ENCODE measurements around the gene RASSF3.

- TF ChIP-seq POLR2AphosphoS5 (IDR thresholded peaks at IDR 0.05; ENCODE audit: low read depth, low read length) = no peak
- TF ChIP-seq, protein P1, sequence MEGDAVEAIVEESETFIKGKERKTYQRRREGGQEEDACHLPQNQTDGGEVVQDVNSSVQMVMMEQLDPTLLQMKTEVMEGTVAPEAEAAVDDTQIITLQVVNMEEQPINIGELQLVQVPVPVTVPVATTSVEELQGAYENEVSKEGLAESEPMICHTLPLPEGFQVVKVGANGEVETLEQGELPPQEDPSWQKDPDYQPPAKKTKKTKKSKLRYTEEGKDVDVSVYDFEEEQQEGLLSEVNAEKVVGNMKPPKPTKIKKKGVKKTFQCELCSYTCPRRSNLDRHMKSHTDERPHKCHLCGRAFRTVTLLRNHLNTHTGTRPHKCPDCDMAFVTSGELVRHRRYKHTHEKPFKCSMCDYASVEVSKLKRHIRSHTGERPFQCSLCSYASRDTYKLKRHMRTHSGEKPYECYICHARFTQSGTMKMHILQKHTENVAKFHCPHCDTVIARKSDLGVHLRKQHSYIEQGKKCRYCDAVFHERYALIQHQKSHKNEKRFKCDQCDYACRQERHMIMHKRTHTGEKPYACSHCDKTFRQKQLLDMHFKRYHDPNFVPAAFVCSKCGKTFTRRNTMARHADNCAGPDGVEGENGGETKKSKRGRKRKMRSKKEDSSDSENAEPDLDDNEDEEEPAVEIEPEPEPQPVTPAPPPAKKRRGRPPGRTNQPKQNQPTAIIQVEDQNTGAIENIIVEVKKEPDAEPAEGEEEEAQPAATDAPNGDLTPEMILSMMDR (IDR thresholded peaks at IDR 0.05) = no peak
Observed at GRCh38 chr12:64682572-64683277, 72.4 kb downstream of the RASSF3 start.

All from Panc1 (cell line).